Stimulated activated CD8-positive, alpha-beta memory T cell treated with anti-CD3 and anti-CD28 coated beads, Interleukin-7, amount 100 ng/mL, for 4 hours (primary cell): ENCODE measurements around the gene SPG21.
"Not testable (repeated sequence)": the region's sequence is repeated elsewhere in the genome, so short reads cannot be mapped to it uniquely, and the experiment has no call there.

Experiments used
- DNase-seq, 2 donors: peaks; one replicate each; pipeline ENCODE4 v3.0.0-alpha.2; 2020; ENCODE audit warnings: low read depth in 2 of 2

The SPG21 gene

GRCh38 chr15:64989416-64990167 lies at the start of gene SPG21:
Gene SPG21, minus strand, starts transcription at chr15:64989914. Its CDS starts 6,345 bp downstream, at chr15:64983569.
- peak; percentile 75 to 90 for DNase-seq

GRCh38 chr15:65038836-65039235 lies 49.1 kb upstream of the SPG21 start:
- DNase-seq, result no peak

GRCh38 chr15:65038428-65038827 lies 48.7 kb upstream of the SPG21 start:
- DNase-seq, result no peak

- DNase-seq, result no peak
Observed at GRCh38 chr15:65037309-65037708, 47.6 kb upstream of the SPG21 start.

- no peak for DNase-seq
Observed at GRCh38 chr15:65034719-65035118, 45.0 kb upstream of the SPG21 start.

- DNase-seq, result no peak
Observed at GRCh38 chr15:65033659-65034269, 44.0 kb upstream of the SPG21 start.

- DNase-seq, result peak in 1 of 2 donors; percentile 18
Observed at GRCh38 chr15:65032801-65033537, 43.3 kb upstream of the SPG21 start.

GRCh38 chr15:65029736-65030208 lies 40.1 kb upstream of the SPG21 start:
- no peak for DNase-seq

- DNase-seq, result peak; percentile 87
Observed at GRCh38 chr15:65028921-65029735, 39.4 kb upstream of the SPG21 start, which contains the start of gene MTFMT. Gene MTFMT, minus strand, starts transcription at chr15:65029639. Its CDS starts 26 bp downstream, at chr15:65029613.

- no peak for DNase-seq
Observed at GRCh38 chr15:65028338-65028737, 38.6 kb upstream of the SPG21 start.

GRCh38 chr15:65027593-65027992 lies 37.9 kb upstream of the SPG21 start:
- DNase-seq, result no peak

GRCh38 chr15:65026756-65027155 lies 37.0 kb upstream of the SPG21 start:
- DNase-seq, result no peak

- no peak for DNase-seq
Observed at GRCh38 chr15:65021488-65021887, 31.8 kb upstream of the SPG21 start.

- DNase-seq, result no peak
Observed at GRCh38 chr15:65020419-65020818, 30.7 kb upstream of the SPG21 start.

GRCh38 chr15:65011198-65011597 lies 21.5 kb upstream of the SPG21 start:
- not testable (repeated sequence) for DNase-seq

- no peak for DNase-seq
Observed at GRCh38 chr15:65008983-65009382, 19.3 kb upstream of the SPG21 start.

- no peak for DNase-seq
Observed at GRCh38 chr15:65006876-65007275, 17.2 kb upstream of the SPG21 start.

GRCh38 chr15:65004993-65005392 lies 15.3 kb upstream of the SPG21 start:
- no peak for DNase-seq

- DNase-seq, result no peak
Observed at GRCh38 chr15:64997745-64998375, 8.1 kb upstream of the SPG21 start.

GRCh38 chr15:64997066-64997465 lies 7.4 kb upstream of the SPG21 start:
- no peak for DNase-seq

GRCh38 chr15:64993290-64993689 lies 3.6 kb upstream of the SPG21 start:
- DNase-seq, result no peak
